Measurements from ENCODE around the gene SBSN. TPM values are rescaled to one million over a fixed set of nuclear protein-coding genes. Genes with fewer than 3 reads are reported as not detected.

SBSN gene
- total and polyA plus RNA-seq, 2 donors: 1.5 to 56.1 TPM

- peaks cover 11 to 58% of the 10 kb centered on the region in 2 donors for H3K27me3 ChIP-seq (ENCODE audit: control insufficient read depth in 2 of 2, insufficient read depth in 1 of 2, low read length in 1 of 2)
- no peaks in the 10 kb centered on the region for H3K36me3 ChIP-seq (ENCODE audit: control insufficient read depth in 2 of 2, insufficient read depth in 2 of 2, low read length in 1 of 2)
- H3K4me3 ChIP-seq (ENCODE audit: low read length in 2 of 2): no peak overlapping the region
- WGBS: 93% methylated on average over 16 of the region's 16 CpGs
- no peak for DNase-seq (ENCODE audit: low read depth in 6 of 9, low spot score in 9 of 9)
- H3K27ac ChIP-seq (ENCODE audit: low read depth in 1 of 2, low read length in 1 of 2): no peak overlapping the region
- H3K4me1 ChIP-seq (ENCODE audit: control insufficient read depth in 2 of 2, insufficient read depth in 2 of 2, low read length in 2 of 2): peaks cover 2 to 7% of the 10 kb centered on the region in 2 donors
- H3K9me3 ChIP-seq (ENCODE audit: control insufficient read depth in 2 of 2, insufficient read depth in 1 of 2, low read length in 1 of 2): peaks cover 0 to 7% of the 10 kb centered on the region in 2 donors
Measured at GRCh38 chr19:35556846-35557538, 28.9 kb upstream of the SBSN start.

GRCh38 chr19:35556025-35556590 is 28.0 kb upstream of the SBSN start:
- Histone ChIP-seq H3K36me3 (ENCODE audit: control insufficient read depth in 2 of 2, insufficient read depth in 2 of 2, low read length in 1 of 2) (no peaks in the 10 kb centered on the region), H3K27me3 (ENCODE audit: control insufficient read depth in 2 of 2, insufficient read depth in 1 of 2, low read length in 1 of 2) (peaks cover 11 to 55% of the 10 kb centered on the region in 2 donors), H3K4me1 (ENCODE audit: control insufficient read depth in 2 of 2, insufficient read depth in 2 of 2, low read length in 2 of 2) (peaks cover 2 to 7% of the 10 kb centered on the region in 2 donors), H3K4me3 (ENCODE audit: low read length in 2 of 2) (no peak overlapping the region), H3K27ac (ENCODE audit: low read depth in 1 of 2, low read length in 1 of 2) (no peak overlapping the region), H3K9me3 (ENCODE audit: control insufficient read depth in 2 of 2, insufficient read depth in 1 of 2, low read length in 1 of 2) (peaks cover 0 to 7% of the 10 kb centered on the region in 2 donors)
- no peak for DNase-seq (ENCODE audit: low read depth in 6 of 9, low spot score in 9 of 9)
- WGBS: 91% methylated on average over 9 of the region's 9 CpGs

GRCh38 chr19:35555301-35556005 is 27.3 kb upstream of the SBSN start:
- Histone ChIP-seq H3K36me3 (ENCODE audit: control insufficient read depth in 2 of 2, insufficient read depth in 2 of 2, low read length in 1 of 2) (no peaks in the 10 kb centered on the region), H3K9me3 (ENCODE audit: control insufficient read depth in 2 of 2, insufficient read depth in 1 of 2, low read length in 1 of 2) (peaks cover 0 to 7% of the 10 kb centered on the region in 2 donors), H3K27ac (ENCODE audit: low read depth in 1 of 2, low read length in 1 of 2) (no peak overlapping the region), H3K4me3 (ENCODE audit: low read length in 2 of 2) (no peak overlapping the region), H3K4me1 (ENCODE audit: control insufficient read depth in 2 of 2, insufficient read depth in 2 of 2, low read length in 2 of 2) (peaks cover 2 to 7% of the 10 kb centered on the region in 2 donors), H3K27me3 (ENCODE audit: control insufficient read depth in 2 of 2, insufficient read depth in 1 of 2, low read length in 1 of 2) (peaks cover 11 to 50% of the 10 kb centered on the region in 2 donors)
- WGBS: 84% methylated on average over 30 of the region's 30 CpGs
- no peak for DNase-seq (ENCODE audit: low read depth in 6 of 9, low spot score in 9 of 9)

GRCh38 chr19:35554076-35554475 is 26.0 kb upstream of the SBSN start:
- no peaks in the 10 kb centered on the region for H3K36me3 ChIP-seq (ENCODE audit: control insufficient read depth in 2 of 2, insufficient read depth in 2 of 2, low read length in 1 of 2)
- H3K4me3 ChIP-seq (ENCODE audit: low read length in 2 of 2): no peak overlapping the region
- H3K27me3 ChIP-seq (ENCODE audit: control insufficient read depth in 2 of 2, insufficient read depth in 1 of 2, low read length in 1 of 2): peaks cover 9 to 38% of the 10 kb centered on the region in 2 donors
- no peak for DNase-seq (ENCODE audit: low read depth in 6 of 9, low spot score in 9 of 9)
- peaks cover 0 to 6% of the 10 kb centered on the region in 2 donors for H3K9me3 ChIP-seq (ENCODE audit: control insufficient read depth in 2 of 2, insufficient read depth in 1 of 2, low read length in 1 of 2)
- WGBS: 85% methylated on average over 5 of the region's 5 CpGs
- H3K4me1 ChIP-seq (ENCODE audit: control insufficient read depth in 2 of 2, insufficient read depth in 2 of 2, low read length in 2 of 2): peaks cover 2 to 7% of the 10 kb centered on the region in 2 donors
- H3K27ac ChIP-seq (ENCODE audit: low read depth in 1 of 2, low read length in 1 of 2): no peak overlapping the region

- Histone ChIP-seq H3K27ac (ENCODE audit: low read depth in 1 of 2, low read length in 1 of 2) (no peak overlapping the region), H3K36me3 (ENCODE audit: control insufficient read depth in 2 of 2, insufficient read depth in 2 of 2, low read length in 1 of 2) (no peaks in the 10 kb centered on the region), H3K4me3 (ENCODE audit: low read length in 2 of 2) (no peak overlapping the region), H3K4me1 (ENCODE audit: control insufficient read depth in 2 of 2, insufficient read depth in 2 of 2, low read length in 2 of 2) (peaks cover 2 to 5% of the 10 kb centered on the region in 2 donors), H3K27me3 (ENCODE audit: control insufficient read depth in 2 of 2, insufficient read depth in 1 of 2, low read length in 1 of 2) (peaks cover 7 to 32% of the 10 kb centered on the region in 2 donors), H3K9me3 (ENCODE audit: control insufficient read depth in 2 of 2, insufficient read depth in 1 of 2, low read length in 1 of 2) (peaks cover 0 to 6% of the 10 kb centered on the region in 2 donors)
- DNase-seq (ENCODE audit: low read depth in 6 of 9, low spot score in 9 of 9): no peak
- WGBS: 83% methylated on average over 14 of the region's 14 CpGs
Measured at GRCh38 chr19:35553385-35554000, 25.4 kb upstream of the SBSN start.

- H3K27ac ChIP-seq (ENCODE audit: low read depth in 1 of 2, low read length in 1 of 2): no peak overlapping the region
- DNase-seq (ENCODE audit: low read depth in 6 of 9, low spot score in 9 of 9): no peak
- H3K4me3 ChIP-seq (ENCODE audit: low read length in 2 of 2): no peak overlapping the region
- WGBS: 89% methylated on average over 13 of the region's 13 CpGs
- H3K27me3 ChIP-seq (ENCODE audit: control insufficient read depth in 2 of 2, insufficient read depth in 1 of 2, low read length in 1 of 2): peaks cover 1 to 25% of the 10 kb centered on the region in 2 donors
- H3K9me3 ChIP-seq (ENCODE audit: control insufficient read depth in 2 of 2, insufficient read depth in 1 of 2, low read length in 1 of 2): no peaks in the 10 kb centered on the region
- H3K36me3 ChIP-seq (ENCODE audit: control insufficient read depth in 2 of 2, insufficient read depth in 2 of 2, low read length in 1 of 2): no peaks in the 10 kb centered on the region
- no peaks in the 10 kb centered on the region for H3K4me1 ChIP-seq (ENCODE audit: control insufficient read depth in 2 of 2, insufficient read depth in 2 of 2, low read length in 2 of 2)
Measured at GRCh38 chr19:35552534-35553384, 24.6 kb upstream of the SBSN start.

- Histone ChIP-seq H3K9me3 (ENCODE audit: control insufficient read depth in 2 of 2, insufficient read depth in 1 of 2, low read length in 1 of 2) (no peaks in the 10 kb centered on the region), H3K36me3 (ENCODE audit: control insufficient read depth in 2 of 2, insufficient read depth in 2 of 2, low read length in 1 of 2) (peaks cover 0 to 4% of the 10 kb centered on the region in 2 donors), H3K4me3 (ENCODE audit: low read length in 2 of 2) (no peak overlapping the region), H3K27ac (ENCODE audit: low read depth in 1 of 2, low read length in 1 of 2) (no peak overlapping the region), H3K4me1 (ENCODE audit: control insufficient read depth in 2 of 2, insufficient read depth in 2 of 2, low read length in 2 of 2) (peaks cover 3 to 7% of the 10 kb centered on the region in 2 donors), H3K27me3 (ENCODE audit: control insufficient read depth in 2 of 2, insufficient read depth in 1 of 2, low read length in 1 of 2) (peaks cover 0 to 12% of the 10 kb centered on the region in 2 donors)
- DNase-seq (ENCODE audit: low read depth in 6 of 9, low spot score in 9 of 9): no peak
- 95% methylated on average over 21 of the region's 21 CpGs for WGBS
Measured at GRCh38 chr19:35551091-35551810, 23.1 kb upstream of the SBSN start.

GRCh38 chr19:35549879-35550523 is 21.9 kb upstream of the SBSN start:
- peaks cover 0 to 3% of the 10 kb centered on the region in 2 donors for H3K27me3 ChIP-seq (ENCODE audit: control insufficient read depth in 2 of 2, insufficient read depth in 1 of 2, low read length in 1 of 2)
- H3K4me3 ChIP-seq (ENCODE audit: low read length in 2 of 2): no peak overlapping the region
- WGBS: 96% methylated on average over 15 of the region's 15 CpGs
- H3K27ac ChIP-seq (ENCODE audit: low read depth in 1 of 2, low read length in 1 of 2): no peak overlapping the region
- peaks cover 0 to 4% of the 10 kb centered on the region in 2 donors for H3K36me3 ChIP-seq (ENCODE audit: control insufficient read depth in 2 of 2, insufficient read depth in 2 of 2, low read length in 1 of 2)
- DNase-seq (ENCODE audit: low read depth in 6 of 9, low spot score in 9 of 9): no peak
- peaks cover 8 to 13% of the 10 kb centered on the region in 2 donors for H3K4me1 ChIP-seq (ENCODE audit: control insufficient read depth in 2 of 2, insufficient read depth in 2 of 2, low read length in 2 of 2)
- H3K9me3 ChIP-seq (ENCODE audit: control insufficient read depth in 2 of 2, insufficient read depth in 1 of 2, low read length in 1 of 2): no peaks in the 10 kb centered on the region

All from thymus (tissue), 11 donors.